GM12891 (cell line): ENCODE measurements around the gene MYO5B.

Experiments
- PAX5 ChIP-seq: IDR thresholded peaks from 2 replicates; pipeline ENCODE4 v1.6.1; 2011; ENCODE audit warnings: low read length, moderate library complexity, mild to moderate bottlenecking; ENCODE audit not compliant: insufficient read depth, severe bottlenecking
- POLR2A ChIP-seq: IDR thresholded peaks from 2 replicates; pipeline ENCODE4 v1.6.1; 2011; ENCODE audit warnings: low read depth, low read length, control low read depth
- POLR2AphosphoS5 ChIP-seq: IDR thresholded peaks from 2 replicates; pipeline ENCODE4 v1.6.1; 2011; ENCODE audit warnings: low read depth, low read length, control low read depth
- POU2F2 ChIP-seq: IDR thresholded peaks from 2 replicates; pipeline ENCODE4 v1.6.1; 2011; ENCODE audit warnings: low read depth, mild to moderate bottlenecking, control low read depth, low read length, moderate library complexity
- SPI1 ChIP-seq: IDR thresholded peaks from 2 replicates; pipeline ENCODE4 v1.6.1; 2011; ENCODE audit warnings: low read depth, low read length, control low read depth
- TAF1 ChIP-seq: IDR thresholded peaks from 2 replicates; pipeline ENCODE4 v1.6.1; 2011; ENCODE audit warnings: low read depth, low read length, control low read depth

GRCh38 chr18:49931179-49931578, 263.8 kb downstream of the MYO5B start:
- TF ChIP-seq POLR2AphosphoS5 (no peak), POLR2A (no peak), TAF1 (no peak), POU2F2 (no peak), PAX5 (no peak), SPI1 (no peak)
